Measurements from ENCODE around the gene PTPRD.

Gene PTPRD

DNA sequence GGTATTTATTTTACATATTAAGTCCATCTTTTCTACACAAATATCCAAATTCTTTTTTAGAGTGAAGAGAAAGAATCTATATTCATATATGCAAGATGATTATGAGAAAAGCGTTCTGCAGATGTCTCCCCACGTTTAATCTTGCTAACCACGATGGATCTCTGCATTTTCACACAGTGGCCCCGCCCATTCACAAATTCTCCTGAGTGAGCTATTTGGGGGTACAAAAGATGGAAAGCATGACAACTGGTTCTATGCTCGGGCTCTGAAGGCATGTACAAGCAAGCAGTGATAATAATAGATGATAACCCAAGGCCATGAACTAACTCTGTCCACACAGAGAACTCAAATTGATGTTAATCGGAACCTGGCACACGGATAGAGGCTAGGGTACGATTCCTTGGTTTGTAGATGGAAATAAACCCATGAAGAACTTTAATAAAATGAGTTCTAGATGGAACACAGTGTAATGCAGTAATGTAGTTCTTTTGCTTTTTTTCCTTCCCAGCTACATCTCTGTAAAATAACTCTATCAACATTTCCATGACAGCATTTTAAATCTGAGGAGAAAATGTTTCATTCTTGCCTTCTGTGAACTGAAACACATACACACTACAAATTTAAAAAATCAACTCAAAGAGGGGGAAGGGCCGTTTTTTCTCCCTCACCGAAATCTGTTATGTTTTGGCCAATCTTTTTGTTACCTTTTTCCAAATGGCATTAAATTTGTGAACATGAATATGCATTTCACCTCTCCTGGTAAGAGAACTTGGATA, 1961.5 kb downstream of the PTPRD start:
- no peak for DNase-seq

DNA sequence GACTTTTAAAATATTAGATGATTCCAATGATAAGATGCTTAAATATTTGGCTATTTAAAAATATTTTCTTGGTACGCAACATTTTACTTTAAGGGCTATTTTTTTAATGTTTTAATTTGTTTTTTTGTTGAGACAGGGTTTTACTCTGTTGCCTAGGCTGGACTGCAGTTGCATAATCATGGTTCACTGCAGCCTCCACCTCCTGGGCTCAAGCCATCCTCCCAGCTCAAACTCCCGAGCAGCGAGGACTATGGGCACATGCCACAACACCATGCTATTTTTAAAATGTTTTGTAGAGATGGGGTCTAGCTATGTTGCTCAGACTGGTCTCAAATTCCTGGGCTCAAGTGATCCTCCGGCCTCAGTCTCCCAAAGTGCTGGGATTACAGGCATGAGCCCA, 1963.0 kb downstream of the PTPRD start:
- DNase-seq, result no peak

- no peak for DNase-seq
Measured at GRCh38 chr9:8649160-8649559, 1963.6 kb downstream of the PTPRD start.

DNA sequence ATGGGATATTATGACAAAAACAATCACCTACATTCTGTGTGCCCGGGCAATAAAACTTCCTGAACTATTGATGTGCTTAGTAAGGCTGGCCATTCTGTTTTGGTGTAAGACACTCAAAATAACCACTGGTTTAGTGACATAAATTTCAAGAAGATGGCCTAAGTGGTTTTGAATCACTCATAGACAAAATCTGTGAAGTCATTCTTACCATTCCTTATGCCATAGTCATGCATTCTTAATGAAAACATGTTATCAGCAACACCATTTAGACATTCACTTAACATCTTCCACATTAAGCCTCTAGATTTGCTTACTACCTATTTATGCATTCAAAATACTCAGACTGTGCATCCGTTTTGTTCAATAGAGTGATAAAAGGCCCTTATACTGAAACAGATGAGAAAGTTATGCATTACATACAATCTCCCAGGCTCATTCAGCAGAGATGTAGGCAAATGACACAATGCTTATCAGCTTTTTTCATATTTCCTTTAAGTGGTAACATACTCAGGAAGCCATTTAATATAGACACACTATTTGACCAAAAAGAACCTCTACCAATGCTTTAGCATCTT, 1964.4 kb downstream of the PTPRD start:
- no peak for DNase-seq

DNA sequence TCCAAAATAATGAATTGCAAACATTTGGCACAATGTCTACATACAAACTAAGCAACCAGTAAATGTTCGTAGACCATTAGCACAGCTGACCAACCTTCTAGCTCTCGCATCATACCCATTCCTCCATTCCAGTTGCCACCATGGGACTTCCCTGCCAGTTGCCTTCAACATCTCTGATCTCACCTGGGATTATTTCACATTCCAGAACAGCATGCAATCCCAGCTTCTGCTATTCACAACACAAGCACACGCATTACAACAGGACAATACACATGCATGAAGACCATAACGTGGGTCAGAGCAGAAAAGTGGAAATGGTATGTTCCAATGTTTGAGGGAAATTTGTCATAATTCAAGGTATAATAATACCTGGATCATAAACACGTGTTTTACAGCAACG, 1965.0 kb downstream of the PTPRD start:
- no peak for DNase-seq

DNA sequence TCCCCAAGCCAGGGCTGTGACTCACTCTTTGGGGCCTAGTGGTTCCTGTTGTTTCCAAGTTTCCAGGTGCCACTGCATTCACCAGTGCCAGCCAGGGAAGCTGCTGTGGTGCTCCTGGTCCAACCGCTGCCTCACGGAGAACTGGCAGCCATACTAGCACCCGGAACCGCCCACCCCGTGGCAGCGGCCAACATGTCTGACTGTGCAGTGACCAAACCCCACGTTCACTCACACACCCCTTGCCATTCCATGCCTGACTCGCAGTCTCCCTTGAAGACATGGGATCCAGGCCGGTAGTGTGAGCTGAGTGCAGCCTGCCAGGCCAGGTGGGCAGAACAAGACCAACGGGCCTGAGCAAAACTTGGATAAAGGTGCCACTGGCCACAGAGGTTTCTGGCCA, 1968.2 kb downstream of the PTPRD start:
- DNase-seq, result no peak

- DNase-seq, result no peak
Measured at GRCh38 chr9:8643896-8644295, 1968.9 kb downstream of the PTPRD start.

GRCh38 chr9:8643464-8643863, 1969.3 kb downstream of the PTPRD start:
- no peak for DNase-seq

DNA sequence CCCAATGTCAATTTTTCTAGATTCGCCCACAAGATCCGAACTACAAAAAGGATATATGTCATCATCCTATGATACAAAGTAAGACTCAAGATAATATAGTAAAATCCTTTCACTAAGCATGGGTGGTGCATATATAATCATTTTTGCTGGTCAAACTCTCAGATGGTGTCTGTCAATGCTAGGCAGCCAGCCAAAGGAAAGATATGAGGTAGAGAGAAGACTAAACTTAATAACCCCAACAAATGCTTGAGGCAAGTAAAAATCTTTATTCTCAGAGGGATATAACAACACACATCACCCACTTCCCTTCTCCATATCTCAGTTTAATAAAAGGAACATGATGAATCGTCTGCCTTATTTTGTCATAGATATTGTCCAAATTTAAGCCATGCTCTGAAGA, 1972.0 kb downstream of the PTPRD start:
- DNase-seq, result no peak

- no peak for DNase-seq
Measured at GRCh38 chr9:8637626-8638025, 1975.2 kb downstream of the PTPRD start.

- DNase-seq, result no peak
Measured at GRCh38 chr9:8633784-8634183, 1979.0 kb downstream of the PTPRD start.

DNA sequence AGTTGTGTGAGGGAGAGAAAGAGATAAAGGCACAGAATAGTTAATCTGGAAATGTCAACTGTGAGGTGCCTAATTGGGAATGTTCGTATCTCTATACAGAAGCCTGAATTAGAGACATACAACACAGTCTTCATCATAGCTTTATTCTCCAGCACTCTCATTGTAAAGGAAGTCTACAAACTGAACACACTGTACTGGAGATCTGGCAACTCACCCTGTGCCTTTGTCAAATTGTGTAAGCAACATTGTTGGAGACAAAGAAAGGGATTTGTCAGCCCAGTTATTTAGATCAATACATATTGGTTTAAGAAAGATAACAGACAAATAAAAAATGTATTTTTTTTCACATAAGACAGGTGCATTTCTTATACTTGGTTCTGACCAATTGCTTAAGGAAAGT, 1980.3 kb downstream of the PTPRD start:
- DNase-seq, result no peak

DNA sequence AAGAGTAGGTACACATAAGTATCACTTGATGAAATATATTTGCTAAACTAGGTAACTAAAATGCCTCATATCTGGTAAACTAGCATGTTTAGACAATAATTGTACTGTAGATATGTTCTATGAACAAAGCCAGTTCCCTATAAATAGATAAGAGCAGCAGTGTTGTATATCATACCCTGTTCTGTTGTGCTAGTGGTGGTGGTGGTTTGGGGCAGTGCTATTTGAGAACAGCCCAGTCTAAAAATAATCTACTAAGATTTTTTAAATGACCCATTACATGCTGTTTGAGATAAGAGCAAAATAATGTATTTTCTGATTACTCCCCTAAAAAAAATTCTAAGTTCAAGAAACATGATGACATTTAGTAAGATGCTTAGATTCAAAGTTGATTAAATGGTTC, 1984.0 kb downstream of the PTPRD start:
- DNase-seq, result no peak

DNA sequence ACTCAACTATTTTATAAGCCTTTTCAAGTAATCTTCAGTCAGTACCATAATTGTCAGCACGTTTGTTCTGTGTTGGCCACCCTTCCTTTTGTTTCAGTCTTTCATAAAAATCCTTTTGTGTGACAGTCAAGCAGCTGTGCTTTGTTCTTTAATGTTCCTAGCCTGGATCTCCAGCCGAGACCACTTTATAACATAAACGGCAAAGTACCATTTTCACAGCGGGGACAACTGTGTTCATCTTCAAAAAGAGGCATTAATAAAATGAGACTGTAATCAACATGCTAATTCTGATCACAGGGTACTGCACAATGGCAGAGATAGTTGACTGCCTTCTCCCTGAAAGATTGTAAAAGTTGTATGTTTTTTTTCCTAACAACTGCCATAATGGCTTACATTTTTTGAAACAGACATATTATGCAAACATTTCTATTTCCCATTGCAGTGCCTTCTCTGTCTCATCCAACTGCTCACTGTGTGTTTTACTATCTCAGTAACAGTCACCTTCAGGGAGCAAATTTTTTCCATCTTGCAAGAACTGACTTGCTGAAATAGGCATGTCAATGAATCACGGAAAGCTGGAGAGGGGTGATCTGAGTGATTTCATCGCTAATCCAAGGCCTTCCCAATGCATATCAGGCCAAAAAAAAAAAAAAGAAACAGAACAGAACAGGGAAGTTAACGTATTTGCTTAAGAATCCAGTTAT, 1984.7 kb downstream of the PTPRD start:
- no peak for DNase-seq

GRCh38 chr9:8622871-8623270, 1989.9 kb downstream of the PTPRD start:
- DNase-seq, result no peak

DNA sequence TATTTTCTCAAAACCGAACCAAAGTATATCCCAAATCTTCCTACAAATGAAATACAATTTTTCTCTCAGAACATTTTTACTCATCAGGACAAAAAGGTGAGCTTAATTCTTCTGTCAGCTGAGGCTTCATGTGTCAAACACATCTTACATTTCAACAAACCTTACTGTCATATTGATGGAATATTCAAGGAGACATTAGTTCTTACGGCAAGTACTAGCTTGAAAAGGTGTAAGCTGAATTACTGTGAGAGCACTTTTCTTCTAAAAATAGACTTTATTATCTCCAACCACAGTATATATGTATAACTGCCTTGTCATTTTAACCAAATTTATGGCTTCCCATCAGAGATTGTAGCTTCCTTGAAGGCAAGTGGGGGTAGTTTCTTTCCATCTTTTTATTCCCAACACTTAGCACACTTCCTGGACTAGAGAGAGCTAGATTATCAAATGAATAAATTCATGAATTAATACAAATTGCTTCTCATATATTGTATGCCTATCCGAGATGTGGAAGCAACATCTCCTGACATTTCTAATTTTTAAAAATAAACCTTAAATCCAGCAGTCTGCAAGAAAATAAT, 1990.5 kb downstream of the PTPRD start:
- no peak for DNase-seq

- no peak for DNase-seq
Measured at GRCh38 chr9:8621416-8621815, 1991.4 kb downstream of the PTPRD start.

- no peak for DNase-seq
Measured at GRCh38 chr9:8616414-8616813, 1996.4 kb downstream of the PTPRD start.

GRCh38 chr9:8614926-8615440, 1997.8 kb downstream of the PTPRD start:
- DNase-seq, result no peak

GRCh38 chr9:8613346-8613825, 1999.4 kb downstream of the PTPRD start:
- DNase-seq, result no peak

DNA sequence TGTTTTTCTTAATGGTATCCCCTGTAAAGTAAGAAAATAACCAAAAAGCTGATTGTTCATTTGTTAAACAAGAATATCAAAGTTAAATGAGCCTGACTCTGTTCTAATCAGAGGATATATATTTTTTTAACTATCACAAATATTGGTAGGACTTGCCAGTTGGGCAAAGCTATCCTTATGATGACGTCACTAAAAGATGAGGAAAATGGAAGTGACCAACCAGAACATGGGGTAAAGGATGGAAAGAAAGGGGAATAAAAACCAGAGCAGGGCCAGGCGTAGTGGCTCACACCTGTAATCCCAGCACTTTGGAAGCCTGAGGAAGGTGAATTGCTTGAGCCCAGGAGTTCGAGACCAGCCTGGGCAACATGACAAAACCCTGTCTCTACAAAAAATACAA, 2001.6 kb downstream of the PTPRD start:
- DNase-seq, result no peak

GRCh38 chr9:8610256-8610655, 2002.5 kb downstream of the PTPRD start:
- DNase-seq, result no peak

DNA sequence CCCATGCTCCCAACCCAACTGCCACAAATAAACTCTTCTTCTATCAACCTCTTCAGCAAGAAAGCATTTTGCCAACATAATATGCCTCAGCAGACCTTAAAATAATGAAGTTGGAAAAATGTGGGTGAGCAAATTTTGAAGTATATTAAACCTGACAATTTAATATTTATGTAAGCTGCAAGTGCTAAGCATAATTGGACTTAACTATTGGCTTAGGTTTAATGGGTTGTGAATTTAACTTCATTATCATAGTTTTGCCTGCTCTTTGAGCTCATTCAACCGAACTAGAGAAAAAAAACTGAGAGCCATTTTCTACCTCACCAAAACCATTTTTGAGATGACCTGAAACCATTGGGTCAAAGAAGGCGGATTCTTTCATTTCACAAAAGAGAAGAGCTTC, 2007.7 kb downstream of the PTPRD start:
- no peak for DNase-seq

DNA sequence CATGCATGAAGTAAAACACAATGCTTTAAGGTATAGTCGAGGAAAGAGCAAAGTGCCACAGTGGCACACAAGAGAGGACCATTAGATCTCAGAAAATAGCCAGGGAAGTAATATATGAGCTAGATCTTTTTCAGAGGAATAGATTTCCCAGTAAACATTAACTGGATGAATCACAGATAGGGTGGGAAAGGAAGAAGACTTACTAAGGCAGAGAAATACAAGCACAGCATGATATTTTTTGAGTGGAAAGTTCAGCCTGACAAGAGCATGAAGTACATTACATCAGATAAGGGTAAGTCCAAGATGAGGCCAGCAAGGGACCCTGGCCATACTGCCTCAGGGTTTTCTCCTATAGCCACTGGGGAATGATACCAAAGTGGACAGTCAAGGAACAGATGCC, 2008.6 kb downstream of the PTPRD start:
- no peak for DNase-seq
